Jurkat, Clone E6-1 (cell line): Measurements from ENCODE around the gene TBC1D22A.

Experiments
- DNase-seq: peaks from one replicate; pipeline ENCODE4 v3.0.0-alpha.2; 2011; ENCODE audit warnings: low read depth, low spot score
- H3K4me3 ChIP-seq: 2 replicates; pipeline ENCODE4 v1.5.1; 2011; ENCODE audit warnings: mild to moderate bottlenecking, low read length, control low read depth, moderate library complexity

The TBC1D22A gene

DNA sequence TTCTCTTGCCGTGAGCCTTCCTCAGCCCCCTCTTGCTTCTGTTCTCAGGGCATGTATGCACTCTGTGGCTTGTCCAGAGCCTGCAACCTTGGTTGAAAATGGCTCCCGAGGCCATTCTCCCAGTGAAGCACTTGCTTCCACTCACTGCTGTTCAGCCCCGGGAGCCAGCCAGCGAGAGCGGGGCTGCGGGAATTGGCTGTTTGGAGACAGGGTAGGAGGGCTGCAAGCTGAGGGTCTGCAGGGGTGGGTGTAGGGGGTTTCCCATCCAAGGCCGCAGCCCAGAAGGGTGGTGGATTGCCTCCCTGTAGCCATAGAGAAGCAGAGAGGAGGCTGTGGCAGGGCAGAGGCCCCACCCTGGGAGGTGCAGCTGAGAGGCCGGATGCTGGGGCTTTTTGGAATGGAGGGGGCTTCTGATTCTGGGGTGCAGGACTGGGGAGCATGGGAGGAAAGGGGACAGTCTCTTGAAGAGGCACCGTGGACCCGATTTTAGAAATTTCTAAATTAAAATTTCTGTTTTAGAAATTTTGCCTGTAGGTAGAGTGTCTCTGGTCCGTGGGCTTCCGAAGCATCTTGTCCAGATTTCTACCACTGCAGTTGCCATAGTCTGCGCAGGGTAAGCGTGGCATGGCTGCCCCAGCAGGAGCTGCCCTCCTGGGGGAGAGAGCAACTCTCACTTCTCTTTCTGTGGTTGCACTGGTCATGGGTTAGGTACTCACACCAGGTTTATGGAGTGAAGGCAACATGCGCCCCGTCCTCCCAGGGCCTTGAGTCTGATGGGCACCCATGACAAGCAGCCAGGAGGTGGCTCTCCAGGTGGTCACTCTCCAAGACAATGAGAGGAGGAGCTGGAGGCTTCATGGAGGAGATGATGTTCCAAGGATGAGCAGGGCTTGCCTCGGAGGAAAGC, 100.2 kb downstream of the TBC1D22A start:
- no peak for DNase-seq
- no peak overlapping the region for H3K4me3 ChIP-seq

DNA sequence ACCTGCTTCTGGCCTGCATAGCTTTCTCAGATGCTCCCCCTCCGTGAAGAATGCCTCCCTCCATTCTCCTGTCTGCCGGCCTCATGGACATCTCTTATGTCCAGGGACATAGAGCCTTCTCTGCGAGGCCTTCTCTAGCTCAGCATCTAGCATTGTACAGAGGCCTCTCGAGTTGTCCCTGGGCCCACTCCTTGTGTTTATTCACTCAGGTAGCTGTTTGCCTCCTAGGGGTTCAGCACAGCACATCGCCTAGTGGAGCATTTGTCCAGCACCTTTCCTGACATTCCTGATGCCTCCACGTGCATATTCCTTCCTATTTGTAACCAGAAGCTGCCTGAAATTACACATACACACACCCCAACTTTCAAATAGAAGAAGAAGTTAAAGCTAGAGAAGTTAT, 101.3 kb downstream of the TBC1D22A start:
- H3K4me3 ChIP-seq = no peak overlapping the region
- no peak for DNase-seq

DNA sequence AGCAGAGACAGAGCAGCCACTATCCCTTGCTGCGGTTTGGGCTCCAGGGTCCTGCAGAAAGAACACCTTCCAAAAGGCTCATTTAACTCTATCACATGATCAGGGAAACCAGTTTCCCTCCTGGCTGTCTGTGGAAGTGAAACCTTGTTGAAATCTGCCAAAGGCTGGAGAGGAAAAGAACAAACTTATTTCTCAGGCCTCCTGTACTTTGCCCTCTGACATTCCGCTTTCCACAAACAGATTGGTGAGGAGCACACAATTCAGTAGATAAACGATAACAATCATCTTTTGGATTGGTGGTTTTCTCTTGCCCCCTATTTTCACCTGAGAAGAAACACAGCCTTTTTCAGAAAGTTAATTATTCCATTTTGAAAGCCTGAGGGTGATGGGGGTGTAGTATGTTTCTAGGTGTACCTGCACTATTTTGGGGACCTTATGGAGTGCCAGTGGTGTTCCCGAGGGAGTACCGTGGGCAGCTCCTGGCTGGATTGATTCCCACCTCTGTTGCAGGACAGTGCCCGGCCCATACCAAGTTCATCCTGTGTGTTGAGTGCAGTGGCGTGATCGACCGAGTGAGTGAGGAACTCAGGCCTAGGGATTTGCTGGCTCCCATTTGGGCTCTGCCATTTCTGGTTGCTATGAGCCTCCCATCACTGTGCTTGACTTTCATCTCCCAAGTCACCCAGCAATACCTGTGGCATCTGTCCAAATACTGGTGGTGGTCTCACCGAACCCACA, 102.0 kb downstream of the TBC1D22A start:
- H3K4me3 ChIP-seq = no peak overlapping the region
- no peak for DNase-seq

DNA sequence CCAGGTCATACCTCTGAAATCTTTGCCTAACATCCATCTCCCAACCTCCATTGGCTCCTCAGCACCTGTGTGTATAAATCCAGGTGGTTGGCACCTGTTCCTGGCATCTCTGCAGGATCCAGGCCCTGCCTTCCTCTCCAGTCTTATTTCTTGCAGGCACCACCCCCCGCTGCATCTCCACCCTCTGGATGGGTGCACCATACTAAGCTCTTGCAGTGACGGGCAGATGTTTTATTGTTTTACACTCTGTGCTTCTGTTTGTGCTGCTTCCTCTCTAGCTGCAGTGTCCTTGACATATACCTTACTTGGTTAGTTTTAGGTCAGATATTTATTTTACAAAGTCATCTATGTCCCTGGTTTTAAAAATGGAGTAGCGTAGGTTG, 102.6 kb downstream of the TBC1D22A start:
- no peak overlapping the region for H3K4me3 ChIP-seq
- DNase-seq = no peak

DNA sequence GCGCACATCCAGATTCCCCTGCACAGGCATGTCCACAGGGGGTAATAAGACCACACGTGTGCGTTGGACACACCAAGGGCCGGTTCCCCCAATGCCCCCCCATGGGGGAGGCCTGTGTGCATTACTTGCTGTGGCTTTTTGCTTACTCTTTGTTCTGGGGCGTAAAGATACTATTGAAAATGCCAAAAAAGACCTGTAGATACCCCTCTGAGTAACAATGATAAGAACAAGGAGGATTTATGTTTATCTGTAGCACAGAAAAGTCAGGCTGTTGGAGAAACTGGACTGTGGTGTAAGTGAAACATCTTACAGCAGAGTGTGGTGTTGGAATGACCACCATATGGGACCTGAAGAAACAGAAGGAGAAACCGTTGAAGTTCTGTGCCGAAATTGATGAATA, 103.2 kb downstream of the TBC1D22A start:
- DNase-seq = no peak
- no peak overlapping the region for H3K4me3 ChIP-seq

DNA sequence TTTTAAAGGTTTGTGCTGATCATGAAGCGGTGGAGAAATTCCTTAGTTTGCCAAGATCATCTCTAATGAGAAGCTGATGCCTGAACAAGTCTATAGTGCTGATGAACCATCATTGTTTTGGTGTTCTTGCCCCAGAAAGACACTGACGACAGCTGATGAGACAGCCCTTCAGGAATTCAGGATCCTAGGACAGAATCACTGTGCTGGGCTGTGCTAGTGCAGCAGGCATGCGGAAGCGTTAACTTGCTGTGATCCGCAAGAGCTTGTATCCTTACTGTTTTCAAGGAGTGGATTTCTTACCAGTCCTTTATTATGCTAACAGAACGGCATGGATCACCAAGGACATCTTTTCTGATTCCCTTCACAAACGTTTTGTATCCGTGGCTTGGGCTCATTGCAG, 104.1 kb downstream of the TBC1D22A start:
- no peak overlapping the region for H3K4me3 ChIP-seq
- DNase-seq = no peak

DNA sequence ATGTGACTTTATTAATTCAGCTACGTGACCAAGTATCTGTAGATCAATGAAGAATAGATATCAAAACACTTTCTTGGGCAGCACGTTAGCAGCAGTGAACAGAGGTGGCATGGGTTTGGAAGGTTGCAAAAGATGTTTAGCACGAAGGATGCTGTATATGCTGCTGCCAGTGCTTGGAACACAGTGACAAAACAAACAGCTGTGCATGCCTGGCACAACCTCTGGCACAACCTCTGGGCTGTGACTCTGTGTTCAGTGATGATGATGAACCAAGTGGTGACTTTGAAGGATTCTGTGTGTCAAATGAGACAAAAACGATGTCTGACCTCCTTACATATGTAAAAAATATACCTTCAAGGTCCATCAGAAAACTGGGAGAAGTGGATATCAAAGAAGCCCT, 104.7 kb downstream of the TBC1D22A start:
- DNase-seq = no peak
- no peak overlapping the region for H3K4me3 ChIP-seq

DNA sequence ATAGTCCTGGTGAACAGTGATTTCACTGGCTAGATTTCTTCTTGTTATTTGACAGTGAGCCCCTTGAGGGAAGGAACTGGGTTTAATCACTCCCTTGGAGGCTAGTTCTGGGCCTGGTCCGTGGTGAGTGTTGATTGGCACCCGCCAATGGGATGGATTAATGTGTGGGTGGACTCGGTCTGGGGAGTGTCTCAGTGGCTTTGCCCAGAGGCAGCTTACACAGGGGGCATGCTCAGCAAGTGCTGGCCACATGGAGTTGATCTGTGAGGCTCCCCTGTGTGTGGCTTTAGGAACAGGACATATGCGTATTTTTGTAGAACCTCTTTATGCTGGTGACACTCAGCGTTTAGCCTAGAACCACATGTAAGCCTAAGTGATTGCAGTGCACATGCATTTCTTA, 106.9 kb downstream of the TBC1D22A start:
- H3K4me3 ChIP-seq = no peak overlapping the region
- no peak for DNase-seq

DNA sequence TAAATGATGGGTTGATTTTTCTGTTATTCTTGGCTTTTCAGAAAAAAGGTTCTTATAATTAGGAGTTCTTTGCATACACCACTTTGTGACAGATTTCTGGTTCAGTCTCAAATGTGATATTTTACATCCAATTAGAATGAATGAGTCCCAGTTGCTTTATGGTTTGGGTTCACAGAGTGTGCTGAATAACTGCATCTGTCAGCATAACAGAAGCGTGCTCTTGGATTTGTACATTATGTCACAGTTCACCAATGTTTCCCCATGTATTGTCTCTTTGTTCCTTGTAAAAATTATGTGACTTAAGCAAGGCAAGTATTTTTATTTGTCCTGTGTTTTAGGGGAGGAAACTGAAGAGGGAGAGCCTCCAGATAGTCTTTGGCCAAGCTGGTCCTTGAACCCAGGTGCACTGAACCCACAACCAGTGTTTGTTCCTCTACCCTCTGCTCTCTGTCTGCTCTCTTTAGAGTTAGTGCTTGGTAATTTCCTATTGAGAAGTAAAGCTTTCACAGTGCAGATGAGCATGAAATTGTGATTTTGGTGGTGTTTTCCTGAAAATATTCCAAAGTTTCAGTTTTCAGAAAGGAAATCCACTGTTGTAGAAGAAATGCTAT, 107.5 kb downstream of the TBC1D22A start:
- no peak for DNase-seq
- H3K4me3 ChIP-seq = no peak overlapping the region

DNA sequence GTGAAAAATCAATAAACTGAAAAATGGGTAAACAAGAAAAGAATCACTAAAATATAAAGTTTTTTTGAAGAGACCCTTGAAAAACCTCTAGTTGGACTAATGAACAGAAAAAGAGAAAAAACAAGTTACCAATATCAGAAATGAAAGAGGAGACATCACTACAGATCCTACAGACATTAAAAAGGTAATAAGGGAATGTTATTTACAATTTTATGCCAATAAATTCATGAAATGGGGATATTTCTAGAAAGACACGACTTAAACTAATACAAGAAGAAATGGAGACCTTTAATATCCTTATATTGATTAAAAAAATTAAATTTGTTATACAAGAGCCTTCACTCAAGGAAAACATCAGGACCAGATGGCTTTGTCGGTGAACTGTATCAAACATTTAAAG, 109.4 kb downstream of the TBC1D22A start:
- DNase-seq = no peak

DNA sequence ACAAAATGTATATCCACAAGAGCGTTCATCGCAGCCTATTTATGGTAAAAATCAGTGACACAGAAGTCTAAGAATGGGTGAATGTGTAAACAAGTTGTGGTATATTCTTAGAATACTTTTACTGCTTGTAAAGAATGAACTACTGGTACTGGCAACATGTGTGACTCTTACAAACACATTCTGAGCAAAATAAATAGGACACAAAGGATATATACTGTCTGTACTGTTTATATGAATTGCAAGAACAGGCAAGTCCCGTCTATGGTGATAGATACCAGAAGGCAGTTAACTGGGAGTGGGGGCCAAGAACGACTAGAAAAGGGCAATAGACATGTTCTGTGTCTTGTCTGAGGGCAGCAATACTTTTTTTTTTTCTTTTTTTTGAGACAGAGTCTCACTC, 112.6 kb downstream of the TBC1D22A start:
- DNase-seq = no peak
- no peak overlapping the region for H3K4me3 ChIP-seq

More for the DNA sequence above, 109.4 kb downstream of the TBC1D22A start:
- H3K4me3 ChIP-seq = no peak overlapping the region

DNA sequence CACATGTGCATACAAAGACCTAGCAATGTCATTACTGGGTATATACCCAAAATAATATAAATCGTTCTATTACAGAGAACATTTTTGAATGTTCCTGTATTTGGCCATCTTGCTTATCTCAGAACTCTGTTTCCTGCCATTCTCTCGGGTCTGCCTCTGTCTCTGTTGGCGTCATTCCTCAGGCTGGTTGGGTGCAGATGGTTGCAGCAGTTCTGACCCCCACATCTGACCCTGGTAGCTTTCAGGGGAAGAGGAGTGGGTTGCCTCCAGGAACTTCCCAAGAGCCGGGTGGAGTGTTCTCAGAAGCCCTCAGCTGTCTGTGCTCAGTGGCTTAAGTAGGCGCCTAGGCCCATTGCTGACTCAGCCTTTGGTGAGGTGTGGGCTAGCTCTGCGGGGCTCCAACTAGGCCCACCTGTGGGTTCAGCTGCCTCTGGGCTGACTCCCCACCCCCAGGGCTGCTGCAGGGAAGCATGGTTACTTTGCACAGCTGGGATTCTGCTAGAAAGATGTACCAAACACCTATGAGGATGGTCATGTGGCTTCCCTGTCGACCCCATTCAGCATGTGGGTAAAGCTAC, 114.0 kb downstream of the TBC1D22A start:
- DNase-seq = peak; percentile 3
- no peak overlapping the region for H3K4me3 ChIP-seq

DNA sequence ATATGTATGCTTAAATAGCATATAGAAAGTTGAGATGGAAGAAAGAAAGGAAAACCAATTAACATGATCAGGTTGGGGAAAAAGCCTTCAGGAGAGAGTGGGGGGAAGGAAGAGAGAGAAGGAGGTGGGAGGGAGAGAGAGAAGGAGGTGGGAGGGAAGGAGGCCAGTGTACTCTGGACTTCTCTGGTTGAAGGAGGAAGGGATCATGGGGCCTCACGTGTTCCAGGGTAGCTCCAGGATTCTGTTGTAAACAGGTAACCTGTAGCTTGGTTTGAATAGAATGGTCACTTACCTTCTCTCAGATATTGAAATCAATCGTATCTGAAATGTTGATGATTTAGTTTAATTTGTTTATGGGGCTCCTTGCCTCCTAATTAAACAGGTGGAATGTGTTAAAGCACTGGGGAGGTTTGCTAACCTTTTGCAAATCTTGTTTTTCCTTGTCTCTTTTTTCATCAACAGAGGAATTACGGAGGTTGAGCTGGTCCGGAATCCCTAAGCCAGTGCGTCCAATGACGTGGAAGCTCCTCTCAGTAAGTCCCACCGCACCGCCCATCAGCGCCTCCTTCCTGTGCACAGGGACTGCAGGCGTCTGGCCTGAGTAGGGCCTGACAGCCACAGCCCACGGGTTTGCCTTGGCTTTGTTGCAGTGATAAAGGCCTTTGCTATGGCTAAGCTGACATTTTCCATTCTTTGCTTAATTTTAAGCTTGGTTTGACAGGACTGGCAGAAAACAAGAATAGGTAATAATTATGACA, 115.9 kb downstream of the TBC1D22A start:
- peak; percentile 2 for DNase-seq
- no peak overlapping the region for H3K4me3 ChIP-seq

DNA sequence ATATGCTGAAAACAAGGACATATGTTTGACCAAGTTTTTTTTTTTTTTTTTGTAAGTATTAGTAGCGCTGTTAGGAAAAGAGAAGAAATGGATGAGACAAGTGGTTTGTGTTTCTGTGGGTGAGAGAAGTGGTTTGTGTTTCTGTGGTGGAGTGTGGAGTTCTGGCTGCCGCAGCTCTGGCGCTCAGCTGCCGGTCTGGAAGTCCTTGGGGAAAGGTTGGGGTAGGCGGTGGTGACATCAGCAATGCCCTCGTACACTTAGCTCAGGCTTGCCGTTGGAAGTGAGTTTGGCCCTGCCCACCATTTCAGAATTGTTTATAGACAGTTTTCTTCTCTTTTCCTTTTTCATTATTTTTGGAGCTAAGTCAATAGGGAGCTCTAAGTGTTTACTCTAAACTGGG, 116.6 kb downstream of the TBC1D22A start:
- no peak overlapping the region for H3K4me3 ChIP-seq
- DNase-seq = no peak

DNA sequence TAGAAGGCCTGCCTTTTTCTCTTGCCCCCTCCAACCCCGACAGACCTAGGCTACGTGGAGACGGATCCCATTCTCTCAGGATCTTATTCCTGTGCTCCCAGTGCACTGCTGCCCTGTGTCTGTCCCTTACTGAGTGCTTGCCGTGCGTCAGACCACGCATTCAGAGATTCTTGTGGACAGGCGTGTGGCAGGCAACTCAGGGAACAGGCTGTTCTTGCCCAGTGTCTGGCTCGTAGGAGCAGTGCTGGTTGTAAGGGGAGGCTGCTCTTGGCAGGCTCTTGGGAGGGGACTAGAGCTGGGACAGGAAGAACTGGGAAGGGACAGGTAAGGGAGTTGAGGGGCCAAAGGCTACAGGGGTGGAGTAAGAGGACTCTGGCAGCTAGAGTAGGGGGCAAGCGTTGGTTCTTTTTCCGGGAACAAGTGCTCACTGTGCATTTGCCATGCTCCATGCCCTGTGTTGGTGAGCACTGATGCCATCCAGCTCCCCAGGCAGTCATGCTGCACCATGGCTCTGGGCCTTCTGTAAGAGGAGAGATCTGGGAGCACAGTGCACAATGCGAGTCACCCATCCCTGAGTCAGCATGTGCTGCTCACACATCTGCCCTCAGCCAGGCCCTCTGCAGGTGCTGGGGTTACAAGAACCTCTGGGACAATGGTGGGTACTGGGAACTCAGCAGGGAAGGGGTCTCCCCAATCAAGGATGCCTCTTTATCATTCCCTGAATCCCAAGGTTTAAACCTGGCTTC, 119.1 kb downstream of the TBC1D22A start:
- no peak for DNase-seq

DNA sequence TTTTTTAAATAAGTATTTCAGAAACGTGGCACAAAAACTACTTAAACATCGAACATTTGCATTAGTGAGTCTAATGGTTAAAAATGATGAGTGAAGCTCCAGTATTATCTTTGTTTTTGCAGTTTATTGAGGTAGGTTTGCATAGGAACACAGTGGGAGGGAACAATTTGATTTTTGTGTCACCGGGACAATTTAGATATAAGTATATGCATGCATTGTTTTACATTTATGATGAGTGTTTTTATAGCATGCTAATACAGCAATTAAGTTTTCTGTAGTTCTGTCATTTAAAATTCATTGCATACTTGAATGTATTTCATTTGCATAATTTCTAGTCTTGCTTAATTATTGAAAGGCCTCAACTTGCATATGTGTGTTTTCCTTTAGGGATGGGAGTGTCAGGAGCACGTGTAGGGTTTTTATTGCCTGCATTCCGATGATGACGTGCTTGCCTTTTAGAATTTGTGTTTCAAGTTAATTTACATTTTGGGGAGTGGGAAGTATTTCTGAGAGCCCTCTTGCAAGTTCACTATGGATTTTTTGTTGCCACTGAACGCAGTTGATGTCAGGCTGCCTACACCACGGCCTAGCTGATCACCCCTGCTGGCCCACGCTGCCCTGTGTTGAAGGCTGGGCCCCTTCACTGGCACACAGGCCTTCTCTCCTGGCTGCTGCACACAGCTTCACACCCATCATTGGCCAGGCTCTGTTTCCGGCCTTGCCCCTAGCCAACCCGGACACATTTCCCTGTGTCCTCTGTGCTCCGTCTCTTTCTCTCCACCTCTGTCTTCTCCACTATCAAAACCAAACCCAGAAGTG, 120.9 kb downstream of the TBC1D22A start:
- H3K4me3 ChIP-seq = no peak overlapping the region
- DNase-seq = no peak

More for the DNA sequence above, 119.1 kb downstream of the TBC1D22A start:
- no peak overlapping the region for H3K4me3 ChIP-seq

DNA sequence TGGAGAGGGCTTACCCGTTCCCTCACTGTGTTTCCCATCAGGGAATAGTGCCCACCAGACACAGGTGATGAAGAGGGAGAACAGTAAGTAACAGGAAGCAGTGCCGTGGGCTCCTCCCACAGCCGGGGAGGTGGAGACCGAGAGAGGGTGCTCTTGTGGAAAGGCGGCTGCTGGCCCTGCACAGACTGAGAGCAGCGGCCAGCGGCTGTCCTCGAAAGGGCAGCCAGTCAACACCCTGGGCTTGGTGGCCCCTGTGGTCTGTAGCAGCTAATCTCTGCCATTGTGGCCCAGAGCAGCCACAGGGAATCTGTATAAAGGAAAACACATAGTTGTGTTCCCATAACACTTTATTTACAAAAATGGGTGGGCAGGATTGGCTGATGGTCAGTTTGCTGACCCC, 121.9 kb downstream of the TBC1D22A start:
- DNase-seq = no peak
- no peak overlapping the region for H3K4me3 ChIP-seq

DNA sequence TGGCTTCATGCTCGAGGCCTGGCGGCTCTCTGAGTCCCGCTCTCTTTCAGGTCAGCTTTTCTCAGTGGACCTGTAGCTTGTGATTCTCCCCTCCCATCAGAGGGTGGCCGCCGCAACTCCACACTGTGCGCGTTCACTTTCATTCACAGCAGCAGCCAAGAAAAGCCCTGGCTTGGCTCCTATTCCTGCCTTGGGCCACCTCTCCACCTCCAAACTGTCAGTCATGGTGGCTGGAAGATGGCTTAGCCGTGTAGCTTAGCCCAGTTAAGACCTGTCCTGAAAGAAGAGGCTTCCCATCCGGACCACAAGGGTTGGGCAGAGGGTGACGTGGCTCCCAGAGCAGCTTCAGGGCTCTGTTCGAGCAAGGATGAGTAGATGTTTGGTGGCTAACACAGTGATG, 125.5 kb downstream of the TBC1D22A start:
- H3K4me3 ChIP-seq = no peak overlapping the region
- no peak for DNase-seq
